Measurements from ENCODE around the gene PTPRK.

DNA sequence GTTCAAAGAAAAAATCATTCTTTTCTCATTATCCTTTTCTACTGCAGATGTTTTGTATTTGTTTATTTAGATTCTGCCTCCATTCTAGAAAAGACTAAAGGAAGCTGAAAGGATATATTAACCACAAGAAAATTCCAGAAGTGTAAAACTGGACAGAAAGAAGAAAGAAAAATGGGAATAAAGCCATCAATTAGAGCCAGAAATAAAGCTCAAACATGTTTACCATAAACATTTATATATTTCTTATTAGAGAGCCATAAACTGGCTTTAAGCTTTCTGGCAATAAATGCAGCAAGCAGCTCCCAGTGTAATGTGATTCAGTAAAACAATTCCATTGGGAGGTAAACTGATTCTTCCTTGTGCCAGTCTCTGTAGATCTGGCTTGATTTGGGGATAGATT, 244.1 kb downstream of the PTPRK start:
- TF ChIP-seq, protein P1, sequence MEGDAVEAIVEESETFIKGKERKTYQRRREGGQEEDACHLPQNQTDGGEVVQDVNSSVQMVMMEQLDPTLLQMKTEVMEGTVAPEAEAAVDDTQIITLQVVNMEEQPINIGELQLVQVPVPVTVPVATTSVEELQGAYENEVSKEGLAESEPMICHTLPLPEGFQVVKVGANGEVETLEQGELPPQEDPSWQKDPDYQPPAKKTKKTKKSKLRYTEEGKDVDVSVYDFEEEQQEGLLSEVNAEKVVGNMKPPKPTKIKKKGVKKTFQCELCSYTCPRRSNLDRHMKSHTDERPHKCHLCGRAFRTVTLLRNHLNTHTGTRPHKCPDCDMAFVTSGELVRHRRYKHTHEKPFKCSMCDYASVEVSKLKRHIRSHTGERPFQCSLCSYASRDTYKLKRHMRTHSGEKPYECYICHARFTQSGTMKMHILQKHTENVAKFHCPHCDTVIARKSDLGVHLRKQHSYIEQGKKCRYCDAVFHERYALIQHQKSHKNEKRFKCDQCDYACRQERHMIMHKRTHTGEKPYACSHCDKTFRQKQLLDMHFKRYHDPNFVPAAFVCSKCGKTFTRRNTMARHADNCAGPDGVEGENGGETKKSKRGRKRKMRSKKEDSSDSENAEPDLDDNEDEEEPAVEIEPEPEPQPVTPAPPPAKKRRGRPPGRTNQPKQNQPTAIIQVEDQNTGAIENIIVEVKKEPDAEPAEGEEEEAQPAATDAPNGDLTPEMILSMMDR (conservative IDR thresholded peaks at IDR 0.05), result no peak
- no peak for TF ChIP-seq ZFX (IDR thresholded peaks at IDR 0.05)
